Stomach (tissue), 9 donors: ENCODE data around the gene ERN1. TPM values are rescaled to one million over a fixed set of nuclear protein-coding genes. Genes with fewer than 3 reads are reported as not detected.

ENCODE experiments used
- DNase-seq, 2 donors: peaks; one replicate each; pipeline versions ENCODE4 v3.0.0 to v3.0.0-alpha.2; 2013 to 2019
- H3K27ac ChIP-seq, 5 donors: fragments of 200-600 bp in 4 of 5; sonication (generic) in 4 of 5; one replicate each; pipeline ENCODE4 v1.5.1; 2013 to 2019; ENCODE audit warnings: mild to moderate bottlenecking in 1 of 5, moderate library complexity in 1 of 5
- H3K27me3 ChIP-seq, 3 donors: fragments of 200-600 bp; sonication (generic); one replicate each; pipeline ENCODE4 v1.5.1; 2017 to 2019; ENCODE audit warnings: mixed run types in 1 of 3
- H3K36me3 ChIP-seq, 4 donors: fragments of 200-600 bp; sonication (generic); 1 replicate in 3 of 4; 2 replicates in 1 of 4; pipeline ENCODE4 v1.5.1; 2016 to 2019
- H3K4me1 ChIP-seq, 4 donors: fragments of 200-600 bp; sonication (generic); one replicate each; pipeline ENCODE4 v1.5.1; 2016 to 2019
- H3K4me3 ChIP-seq, 4 donors: fragments of 200-600 bp; sonication (generic) in 3 of 4; one replicate each; pipeline ENCODE4 v1.5.1; 2016 to 2019; ENCODE audit warnings: mild to moderate bottlenecking in 1 of 4
- H3K9me3 ChIP-seq, 4 donors: fragments of 200-600 bp; sonication (generic); one replicate each; pipeline ENCODE4 v1.5.1; 2016 to 2019
- EP300 ChIP-seq: sonication (generic); formaldehyde crosslinking; IDR thresholded peaks from one replicate; pipeline ENCODE4 v1.6.1; 2017; ENCODE audit warnings: antibody characterized with exemption
- POLR2A ChIP-seq, 4 donors: fragments of 450-650 bp; IDR thresholded peaks; one replicate each; pipeline ENCODE4 v1.6.1; 2016; ENCODE audit warnings: antibody characterized with exemption in 4 of 4, control low read depth in 2 of 4, mild to moderate bottlenecking in 1 of 4, moderate library complexity in 1 of 4
- POLR2AphosphoS5 ChIP-seq, 3 donors: sonication (generic); formaldehyde crosslinking; IDR thresholded peaks; one replicate each; pipeline ENCODE4 v1.6.1; 2016; ENCODE audit warnings: antibody characterized with exemption in 3 of 3
- WGBS, 5 donors: extraction: QIAGEN DNeasy Blood & Tissue Kit in 3 of 5; methylation state at CpG; one replicate each; pipeline versions ENCODE4 v1.1.5 to v1.1.7; 2013 to 2018; 5-methylcytosine and 5-hydroxymethylcytosine counted together
- intact Hi-C: fragments of 100-400 bp; cut with DNase I; formaldehyde crosslinking; loops from one replicate; pipeline ENCODE4 v1.15.1; 2023; ENCODE audit warnings: low total_unique reads
- polyA plus RNA-seq, 3 donors: library from polyadenylated mRNA; stranded (reverse); fragments of 200-250 nt; gene quantifications; one replicate each; pipeline ENCODE4 v1.2.3, GENCODE V29; 2013
- total RNA-seq, 5 donors: library from RNA; depleted of rRNA; stranded (reverse); fragments of >200 nt; gene quantifications; one replicate each; pipeline versions ENCODE4 v1.1.0 to v1.2.3, GENCODE V29; 2014 to 2016
- TF ChIP-seq, protein P1 (sequence below), 7 experiments: fragments of 450-650 bp in 4 of 7; fragments of 200-600 bp in 3 of 7; sonication (generic) in 3 of 7; IDR thresholded peaks; one replicate each; pipeline ENCODE4 v1.5.1; 2016 to 2019; ENCODE audit warnings: antibody characterized with exemption in 7 of 7, control low read depth in 2 of 7, mild to moderate bottlenecking in 1 of 7
- donor health status: healthy with polysubstance abuse.
- donor health status: Bipolar disorder and iron deficiency.
- donor health status: healthy.

Gene ERN1
- total and polyA plus RNA-seq, 8 donors: 4.1 to 76.4 (median 28.0) TPM

DNA sequence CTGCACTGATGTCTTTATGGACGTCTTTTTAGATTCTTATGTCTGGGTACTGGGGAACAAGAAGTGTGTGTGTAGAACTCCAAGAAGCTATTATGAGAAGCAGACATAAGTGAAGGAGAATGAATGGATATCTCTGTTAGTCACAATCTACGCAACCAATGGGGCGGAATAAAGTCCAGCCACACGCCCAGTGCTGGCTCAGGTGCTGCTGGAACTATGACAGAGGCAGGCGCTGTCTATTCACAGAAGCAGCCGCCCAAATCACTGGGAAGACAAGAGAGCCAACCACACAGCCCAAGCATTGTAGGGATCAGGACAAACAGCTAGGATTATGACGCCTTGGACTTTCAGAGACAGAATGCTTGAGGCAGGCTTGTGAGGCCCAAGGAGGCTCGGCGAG, 65.6 kb downstream of the ERN1 start:
- H3K27ac ChIP-seq: peak overlapping the region; percentile 70 to 84 (median 77)
- H3K36me3 ChIP-seq: peaks cover 44 to 99% (median 93%) of the 10 kb centered on the region in 4 donors
- H3K4me3 ChIP-seq: no peak overlapping the region
- TF ChIP-seq EP300 (no peak), POLR2AphosphoS5 (IDR thresholded peaks at IDR 0.05) (peak in 2 of 3 donors; percentile 35 to 58), POLR2A (IDR thresholded peaks at IDR 0.05) (no peak)
- TF ChIP-seq, protein P1, sequence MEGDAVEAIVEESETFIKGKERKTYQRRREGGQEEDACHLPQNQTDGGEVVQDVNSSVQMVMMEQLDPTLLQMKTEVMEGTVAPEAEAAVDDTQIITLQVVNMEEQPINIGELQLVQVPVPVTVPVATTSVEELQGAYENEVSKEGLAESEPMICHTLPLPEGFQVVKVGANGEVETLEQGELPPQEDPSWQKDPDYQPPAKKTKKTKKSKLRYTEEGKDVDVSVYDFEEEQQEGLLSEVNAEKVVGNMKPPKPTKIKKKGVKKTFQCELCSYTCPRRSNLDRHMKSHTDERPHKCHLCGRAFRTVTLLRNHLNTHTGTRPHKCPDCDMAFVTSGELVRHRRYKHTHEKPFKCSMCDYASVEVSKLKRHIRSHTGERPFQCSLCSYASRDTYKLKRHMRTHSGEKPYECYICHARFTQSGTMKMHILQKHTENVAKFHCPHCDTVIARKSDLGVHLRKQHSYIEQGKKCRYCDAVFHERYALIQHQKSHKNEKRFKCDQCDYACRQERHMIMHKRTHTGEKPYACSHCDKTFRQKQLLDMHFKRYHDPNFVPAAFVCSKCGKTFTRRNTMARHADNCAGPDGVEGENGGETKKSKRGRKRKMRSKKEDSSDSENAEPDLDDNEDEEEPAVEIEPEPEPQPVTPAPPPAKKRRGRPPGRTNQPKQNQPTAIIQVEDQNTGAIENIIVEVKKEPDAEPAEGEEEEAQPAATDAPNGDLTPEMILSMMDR (IDR thresholded peaks at IDR 0.05): no peak
- peaks cover 0 to 9% (median 6%) of the 10 kb centered on the region in 4 donors for H3K9me3 ChIP-seq
- 33 to 61% (median 59%) methylated on average over 9 of the region's 9 CpGs for WGBS, 5 donors
- intact Hi-C loops: no loop called here
- DNase-seq: peak; percentile 78 to 80
- H3K27me3 ChIP-seq: no peaks in the 10 kb centered on the region
- H3K4me1 ChIP-seq: peaks cover 0 to 51% (median 11%) of the 10 kb centered on the region in 4 donors

DNA sequence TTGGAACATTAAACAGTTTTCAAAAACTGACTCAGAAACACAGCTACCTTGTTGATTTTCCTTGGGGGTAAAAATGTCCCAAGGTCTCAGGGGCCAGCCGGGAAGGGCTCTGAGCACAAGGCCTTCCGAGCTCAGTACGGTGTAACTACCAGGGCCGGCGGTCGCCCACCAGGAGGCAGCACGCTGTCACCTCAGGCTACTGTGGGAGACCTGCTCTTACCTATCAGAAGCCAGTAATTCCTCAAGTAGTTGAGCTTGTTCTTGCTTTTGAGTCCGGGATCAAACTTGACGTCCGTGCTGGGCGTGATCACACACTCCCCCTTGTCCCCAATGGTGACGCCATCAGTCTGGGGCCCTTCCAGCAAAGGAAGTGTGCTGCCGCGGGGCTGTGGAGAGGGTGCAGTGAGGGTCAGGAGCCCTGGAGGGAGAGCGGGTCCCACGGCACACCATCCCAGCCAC, 66.1 kb downstream of the ERN1 start:
- TF ChIP-seq EP300: no peak
- TF ChIP-seq, protein P1 (IDR thresholded peaks at IDR 0.05): peak in 5 of 7 experiments; percentile 49 to 82 (median 65)
- peak in 2 of 3 donors; percentile 32 to 68 for TF ChIP-seq POLR2AphosphoS5 (IDR thresholded peaks at IDR 0.05)
- Histone ChIP-seq H3K9me3 (peaks cover 0 to 4% (median under 1%) of the 10 kb centered on the region in 4 donors), H3K27ac (peak overlapping the region; percentile 70 to 84 (median 77)), H3K4me3 (no peak overlapping the region), H3K4me1 (peaks cover 0 to 51% (median 11%) of the 10 kb centered on the region in 4 donors), H3K27me3 (no peaks in the 10 kb centered on the region), H3K36me3 (peaks cover 42 to 99% (median 93%) of the 10 kb centered on the region in 4 donors)
- DNase-seq: peak; percentile 85 to 94
- intact Hi-C loops: no loop called here
- 21 to 44% (median 24%) methylated on average over 16 of the region's 16 CpGs for WGBS, 5 donors

- H3K27ac ChIP-seq: peak overlapping the region in 4 of 5 donors; percentile 70 to 78 (median 75)
- H3K4me3 ChIP-seq: no peak overlapping the region
- peaks cover 0 to 51% (median 11%) of the 10 kb centered on the region in 4 donors for H3K4me1 ChIP-seq
- 52 to 75% (median 63%) methylated on average over 5 of the region's 5 CpGs for WGBS, 5 donors
- H3K27me3 ChIP-seq: no peaks in the 10 kb centered on the region
- H3K9me3 ChIP-seq: no peaks in the 10 kb centered on the region
- intact Hi-C loops: no loop called here
- H3K36me3 ChIP-seq: peaks cover 37 to 99% (median 93%) of the 10 kb centered on the region in 4 donors
- TF ChIP-seq EP300 (no peak), POLR2A (IDR thresholded peaks at IDR 0.05) (no peak), POLR2AphosphoS5 (IDR thresholded peaks at IDR 0.05) (no peak)
- TF ChIP-seq, protein P1 (IDR thresholded peaks at IDR 0.05): no peak
- no peak for DNase-seq
Measured at GRCh38 chr17:64063088-64063487, 66.9 kb downstream of the ERN1 start.

DNA sequence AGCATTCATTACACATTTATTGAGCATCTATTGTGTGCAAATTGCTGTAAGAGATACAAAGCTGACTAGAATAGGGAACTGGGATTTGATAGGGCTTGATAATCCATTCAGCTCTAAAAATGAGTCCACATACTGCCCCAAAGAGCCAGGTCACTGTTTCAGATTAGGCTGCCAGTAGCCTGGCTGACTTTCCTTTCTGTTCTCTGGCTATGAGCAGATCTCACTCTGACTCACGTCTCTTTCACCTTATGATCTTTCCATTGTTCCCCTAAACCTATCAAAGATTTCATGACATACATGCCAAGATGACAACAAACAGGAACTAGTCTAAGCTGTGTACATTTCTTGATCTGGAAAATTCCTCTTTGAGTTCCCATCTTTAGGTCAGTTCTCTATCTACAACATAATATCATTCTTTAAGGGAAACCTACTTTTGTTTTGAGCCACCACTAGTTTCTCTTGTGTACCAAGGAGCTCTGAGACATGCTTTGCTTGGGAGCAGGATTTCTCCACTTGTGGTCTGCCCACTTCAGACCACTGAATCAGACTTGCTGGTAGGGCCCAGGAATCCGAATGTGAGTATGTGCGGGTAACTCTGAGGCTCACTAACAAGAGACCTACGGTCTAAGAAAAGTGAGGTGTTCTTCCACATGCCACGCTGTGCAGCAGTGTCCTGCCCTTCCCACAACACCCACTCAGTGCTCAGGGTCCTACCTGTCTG, 68.6 kb downstream of the ERN1 start:
- Histone ChIP-seq H3K4me1 (peaks cover 0 to 51% (median 11%) of the 10 kb centered on the region in 4 donors), H3K27me3 (no peaks in the 10 kb centered on the region), H3K4me3 (no peak overlapping the region), H3K36me3 (peaks cover 43 to 98% (median 93%) of the 10 kb centered on the region in 4 donors), H3K27ac (peak overlapping the region; percentile 5 to 52 (median 16)), H3K9me3 (no peaks in the 10 kb centered on the region)
- intact Hi-C loops: no loop called here
- 72 to 86% (median 80%) methylated on average over 5 of the region's 5 CpGs for WGBS, 5 donors
- no peak for DNase-seq
- TF ChIP-seq, protein P1 (IDR thresholded peaks at IDR 0.05): no peak
- TF ChIP-seq POLR2A (IDR thresholded peaks at IDR 0.05) (no peak), EP300 (no peak), POLR2AphosphoS5 (IDR thresholded peaks at IDR 0.05) (peak in 1 of 3 donors; percentile 16)
